GM10847 (cell line): ENCODE measurements around the gene FYB1.

Source experiments
- POLR2A ChIP-seq: IDR thresholded peaks from 2 replicates; pipeline ENCODE4 v1.6.1; 2011; ENCODE audit not compliant: insufficient read length; ENCODE audit errors: extremely low read depth

FYB1 gene

DNA sequence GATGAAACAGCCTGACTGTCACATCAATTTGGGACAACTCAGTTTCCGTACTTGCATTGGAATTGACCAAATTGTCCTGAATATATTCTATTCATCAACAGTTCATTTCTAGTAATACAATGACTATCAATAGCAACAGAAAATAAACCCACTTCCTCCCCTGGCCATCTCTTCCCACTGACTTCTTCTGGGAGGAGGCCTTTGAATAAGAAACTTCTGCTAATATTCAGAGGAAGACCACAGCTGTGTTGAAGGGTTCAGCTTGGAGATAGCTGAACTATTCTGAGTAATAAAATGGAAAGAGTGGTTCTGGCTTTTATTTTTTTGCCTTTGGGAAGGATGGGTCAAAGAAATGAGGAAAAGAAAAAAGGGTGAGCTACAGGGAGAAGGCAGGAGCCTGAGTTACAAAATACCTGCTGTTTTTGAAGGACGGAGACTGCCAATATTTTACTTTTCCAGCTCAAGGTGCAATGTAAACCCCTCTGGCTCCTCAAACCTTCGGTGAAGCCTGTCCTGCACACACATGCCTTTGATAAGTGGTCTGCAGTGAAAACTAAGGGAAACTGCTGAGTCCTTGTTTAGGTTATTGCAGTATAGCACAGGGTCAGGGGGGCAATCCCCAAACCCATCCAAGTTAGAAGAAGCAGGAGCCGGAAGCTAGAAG lies 29.9 kb downstream of the FYB1 start:
- no peak for TF ChIP-seq POLR2A

DNA sequence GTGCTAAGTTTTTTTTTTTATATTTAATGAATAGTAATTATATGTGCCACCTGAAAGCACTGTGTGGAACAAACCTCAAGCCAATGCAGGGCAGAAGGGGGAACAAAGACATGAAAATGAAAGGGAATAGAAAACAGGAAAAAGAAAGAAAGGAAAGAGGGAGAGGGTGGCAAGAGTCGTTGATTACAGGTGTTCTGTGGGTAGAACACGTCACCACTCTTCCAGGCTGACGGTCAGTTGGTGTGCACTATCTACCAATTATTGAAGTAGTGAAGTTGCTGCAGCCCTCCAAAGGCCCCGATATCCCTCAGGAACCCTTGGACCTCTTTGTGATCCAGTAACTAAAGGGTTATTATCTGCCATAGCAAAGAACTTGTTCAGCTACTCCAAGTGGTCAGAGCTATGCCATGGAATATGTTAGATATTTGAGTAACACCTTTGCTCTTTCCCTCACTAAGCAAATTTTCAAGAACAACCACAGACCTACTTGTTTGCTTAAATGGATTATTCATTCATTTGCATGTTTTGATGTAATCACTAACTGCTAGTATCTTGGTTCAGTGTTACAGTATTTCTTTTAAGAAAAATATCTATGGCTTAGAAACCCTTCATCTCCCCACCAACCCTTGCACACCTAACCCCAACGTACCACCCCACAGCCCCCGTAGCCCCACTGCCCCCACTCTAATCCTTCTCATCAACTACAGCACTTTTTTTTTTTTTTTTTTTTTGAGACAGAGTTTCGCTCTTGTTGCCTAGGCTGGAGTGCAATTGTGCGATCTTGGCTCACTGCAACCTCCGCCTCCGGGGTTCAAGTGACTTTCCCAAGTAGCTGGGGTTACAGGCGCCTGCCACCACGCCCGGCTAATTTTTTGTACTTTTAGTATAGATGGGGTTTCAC lies 31.3 kb downstream of the FYB1 start:
- TF ChIP-seq POLR2A: no peak

DNA sequence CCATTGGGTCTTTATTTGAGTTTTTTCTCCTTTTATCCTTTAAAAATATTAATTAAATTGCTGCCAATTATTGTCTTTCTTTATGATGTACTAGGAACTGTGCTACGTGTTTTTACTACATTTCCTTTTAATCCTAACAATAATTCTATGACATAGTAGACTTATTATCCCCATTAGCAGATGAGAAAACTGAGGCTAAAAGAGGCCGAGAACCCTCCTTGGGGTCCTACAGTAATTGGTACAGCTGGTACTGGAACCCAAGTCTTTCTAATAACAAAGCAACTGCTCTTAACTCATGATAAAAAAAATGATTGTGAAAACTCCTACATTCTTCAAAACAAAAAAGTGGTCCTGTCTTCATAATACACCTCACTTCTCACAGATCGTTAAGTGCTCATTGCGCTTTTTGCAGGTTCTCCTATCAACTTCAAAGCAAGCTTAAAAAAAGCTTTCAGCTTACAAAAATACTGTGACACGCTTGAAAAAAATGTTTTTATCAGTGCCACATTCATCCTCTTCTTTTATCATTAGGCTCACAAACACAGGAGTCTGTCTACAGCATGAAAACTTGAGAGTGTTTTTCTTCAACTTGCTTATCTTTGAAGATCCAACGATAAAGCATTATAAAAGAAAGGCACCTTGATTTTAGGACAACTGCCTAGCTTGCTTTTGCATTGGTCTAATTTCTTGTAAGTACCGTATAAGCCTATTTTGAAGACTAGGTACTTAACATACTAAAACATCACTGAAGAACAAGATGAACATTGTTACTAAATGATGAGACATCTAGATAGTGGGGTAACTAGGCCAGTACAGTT lies 32.4 kb downstream of the FYB1 start:
- TF ChIP-seq POLR2A: no peak

DNA sequence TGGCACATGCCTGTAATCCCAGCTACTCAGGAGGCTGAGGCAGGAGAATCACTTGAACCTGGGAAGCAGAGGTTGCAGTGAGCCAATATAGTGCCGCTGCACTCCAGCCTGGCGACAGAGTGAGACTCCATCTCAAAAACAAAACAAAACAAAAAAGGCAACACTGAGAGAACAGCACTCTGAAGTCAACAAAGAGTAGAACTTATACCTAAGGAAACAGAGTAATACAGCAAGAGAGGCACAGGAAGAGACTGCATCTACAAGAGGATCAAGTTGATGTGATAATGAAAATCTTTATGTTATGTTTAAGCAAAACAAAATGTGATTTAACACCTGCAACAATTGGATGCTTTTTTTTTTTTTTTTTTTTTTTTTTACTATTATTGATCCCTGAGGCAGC lies 33.1 kb downstream of the FYB1 start:
- TF ChIP-seq POLR2A: no peak

DNA sequence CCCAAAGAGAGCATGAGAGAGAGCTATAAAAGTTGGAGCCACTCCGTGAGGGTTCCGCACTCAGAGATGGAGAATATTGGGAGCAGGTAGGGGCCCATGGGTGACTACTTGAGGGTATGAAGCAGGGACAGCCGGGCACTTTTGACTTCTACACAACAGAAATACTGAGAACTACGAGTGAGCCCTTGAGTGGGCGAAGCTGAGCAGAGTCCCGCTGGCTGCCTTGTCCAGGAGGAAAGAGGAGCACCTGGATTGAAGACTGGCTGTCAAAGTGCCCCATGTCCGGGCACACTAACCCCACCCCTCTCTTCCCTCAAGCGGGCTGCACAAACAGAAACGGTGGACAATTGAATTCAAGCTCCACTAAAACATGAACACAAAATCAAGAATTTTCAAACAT lies 33.6 kb downstream of the FYB1 start:
- no peak for TF ChIP-seq POLR2A

DNA sequence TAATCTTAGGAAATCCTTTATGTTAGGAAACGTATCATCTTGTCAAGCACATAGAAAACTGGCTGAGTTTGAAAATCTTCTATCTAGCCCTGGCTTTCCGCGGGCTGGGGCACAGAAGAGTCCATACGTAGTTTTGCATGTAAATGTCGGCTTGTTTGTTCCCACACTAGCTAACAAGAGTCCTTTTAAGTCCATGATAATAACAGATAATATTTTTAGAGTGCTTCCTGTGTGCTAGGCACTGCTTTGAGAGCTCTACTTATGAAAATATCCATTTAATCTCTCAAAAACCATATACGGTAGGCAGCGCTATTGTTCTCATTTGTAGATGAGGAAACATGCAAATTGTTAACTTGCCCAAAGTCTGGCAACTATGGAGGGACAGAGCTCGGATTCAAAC lies 40.5 kb downstream of the FYB1 start:
- TF ChIP-seq POLR2A: no peak

DNA sequence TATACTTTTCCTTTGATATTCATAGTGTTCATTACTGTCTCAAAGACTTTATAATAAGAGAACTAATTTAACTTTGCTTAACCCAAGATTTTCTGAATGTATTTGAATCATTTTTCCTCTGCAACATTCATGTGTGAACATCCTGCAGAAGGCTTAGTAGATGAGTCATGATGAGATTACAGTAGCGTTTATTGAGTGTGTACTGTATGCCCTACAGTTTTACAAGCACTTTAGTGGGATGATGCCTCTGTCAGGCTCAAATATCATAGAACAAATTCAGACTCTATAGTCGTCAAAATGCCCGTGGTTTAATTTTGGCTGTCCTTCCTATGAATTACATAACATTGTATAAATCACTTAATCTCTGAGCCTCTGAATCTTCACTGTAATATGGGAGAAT lies 41.2 kb downstream of the FYB1 start:
- TF ChIP-seq POLR2A: no peak

DNA sequence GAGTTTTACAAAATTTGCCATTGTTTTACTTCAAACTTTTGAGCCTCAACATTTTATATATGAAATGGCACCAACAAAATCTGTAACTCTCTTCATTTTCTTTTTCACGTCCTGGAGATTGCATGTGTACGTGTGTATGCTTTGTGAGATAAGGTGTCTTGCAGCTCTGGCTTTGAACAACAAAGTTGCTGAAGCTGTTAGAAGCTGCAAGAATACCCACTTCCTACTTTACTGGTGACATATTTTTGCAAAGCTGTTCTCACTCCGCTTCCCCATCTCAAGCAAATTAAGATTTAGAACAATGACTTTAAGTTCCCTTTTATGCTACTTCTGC lies 41.8 kb downstream of the FYB1 start:
- TF ChIP-seq POLR2A: no peak

DNA sequence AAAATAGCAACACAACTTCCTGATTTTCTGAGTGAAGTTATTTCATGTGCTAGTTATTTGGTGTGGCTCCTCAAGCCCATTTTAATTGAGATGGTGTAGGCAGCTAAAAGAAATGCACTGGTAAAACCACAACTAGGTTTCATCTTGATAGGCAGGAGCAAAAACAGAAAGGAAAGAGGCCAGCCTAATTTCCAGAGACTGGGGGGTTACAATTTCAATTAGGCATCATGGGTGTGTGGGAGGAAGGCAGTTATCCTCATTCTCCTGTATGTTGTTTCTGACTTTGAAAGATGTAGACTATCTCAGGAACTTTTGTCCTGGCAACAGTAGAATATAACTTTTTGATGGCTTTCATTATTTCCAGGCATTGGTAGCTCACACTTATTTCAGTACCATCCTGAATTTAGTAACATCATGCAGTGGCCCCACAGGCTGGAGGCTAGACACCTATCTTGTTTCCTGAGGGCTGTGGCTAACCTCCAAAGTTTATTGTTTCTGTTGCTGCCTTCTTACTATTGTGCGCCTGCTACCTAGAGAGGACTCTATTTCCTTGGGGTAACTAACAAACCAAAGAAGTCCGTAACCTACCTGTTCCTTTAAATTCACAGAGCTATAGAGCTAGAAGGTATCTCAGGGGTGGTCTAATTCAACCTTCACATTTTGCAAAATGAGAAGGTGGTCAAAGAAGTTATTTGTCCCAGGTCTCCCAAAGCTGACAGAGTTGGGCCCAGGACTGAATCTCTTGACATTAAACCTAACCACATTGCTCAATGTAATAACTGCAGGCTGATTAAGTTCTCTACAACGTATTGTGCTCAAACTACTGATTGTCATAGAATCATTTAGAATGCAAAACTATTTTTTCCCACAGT lies 42.4 kb downstream of the FYB1 start:
- no peak for TF ChIP-seq POLR2A

DNA sequence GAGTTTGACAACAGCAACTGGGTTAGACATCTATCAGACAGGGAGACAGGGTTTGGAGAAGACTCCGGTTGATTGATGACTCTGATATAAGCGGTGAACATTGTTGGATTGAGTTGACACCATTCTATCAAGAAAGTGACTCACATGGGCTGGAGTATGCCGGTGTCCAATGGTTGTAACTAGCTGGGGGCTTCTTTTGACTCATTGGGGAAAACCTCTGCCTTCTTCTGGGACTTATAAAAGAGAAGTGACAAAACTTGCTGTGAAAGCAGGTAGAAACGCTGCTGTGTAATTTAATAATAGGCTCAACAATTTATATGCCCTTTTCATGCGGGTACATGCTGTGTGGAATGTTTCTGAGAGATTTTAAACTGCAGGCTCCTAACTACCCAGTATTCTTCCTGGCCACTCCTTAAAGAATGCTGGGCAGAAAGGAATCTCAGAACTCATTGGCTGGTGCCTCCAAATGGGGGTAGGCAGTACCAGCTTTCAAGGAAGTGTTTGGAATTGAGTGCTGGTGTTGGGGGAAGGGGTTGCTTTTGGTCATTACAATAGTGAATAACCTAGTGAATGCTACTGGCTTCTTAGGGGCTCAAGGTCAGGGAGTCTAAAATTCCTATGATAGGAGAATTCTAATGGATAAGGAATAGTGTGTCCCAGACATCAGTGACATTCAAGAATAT lies 43.9 kb downstream of the FYB1 start:
- no peak for TF ChIP-seq POLR2A

DNA sequence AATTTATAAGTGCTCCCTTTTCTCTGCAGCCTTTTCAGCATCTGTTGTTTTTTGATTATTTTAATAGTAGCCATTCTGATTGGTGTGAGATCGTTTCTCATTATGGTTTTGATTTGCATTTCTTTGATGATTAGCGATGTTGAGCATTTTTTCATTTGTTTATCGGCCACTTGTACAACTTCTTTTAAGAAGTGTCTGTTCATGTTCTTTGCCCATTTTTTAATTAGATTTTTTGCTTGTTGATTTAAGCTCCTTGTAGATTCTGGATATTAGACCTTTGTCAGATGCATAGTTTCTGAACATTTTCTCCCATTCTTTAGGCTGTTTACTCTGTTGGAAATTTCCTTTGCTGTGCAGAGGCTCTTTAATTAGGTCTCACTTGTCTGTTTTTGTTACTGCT lies 46.3 kb downstream of the FYB1 start:
- TF ChIP-seq POLR2A: no peak

DNA sequence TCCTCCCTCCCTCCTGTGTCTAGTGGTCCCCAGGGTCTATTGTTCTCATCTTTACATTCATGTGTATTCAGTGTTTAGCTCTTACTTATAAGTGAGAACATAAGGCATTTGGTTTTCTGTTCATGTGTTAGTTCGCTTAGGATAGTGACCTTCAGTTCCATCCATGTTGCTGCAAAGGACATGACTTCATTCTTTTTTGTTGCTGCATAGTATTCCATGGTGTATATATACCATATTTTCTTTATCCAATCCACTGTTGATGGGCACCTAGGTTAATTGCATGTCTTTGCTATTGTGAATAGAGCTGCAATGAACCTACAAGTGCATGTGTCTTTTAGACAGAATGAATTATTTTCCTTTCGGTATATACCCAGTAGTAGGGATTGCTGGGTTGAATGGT lies 46.8 kb downstream of the FYB1 start:
- no peak for TF ChIP-seq POLR2A

DNA sequence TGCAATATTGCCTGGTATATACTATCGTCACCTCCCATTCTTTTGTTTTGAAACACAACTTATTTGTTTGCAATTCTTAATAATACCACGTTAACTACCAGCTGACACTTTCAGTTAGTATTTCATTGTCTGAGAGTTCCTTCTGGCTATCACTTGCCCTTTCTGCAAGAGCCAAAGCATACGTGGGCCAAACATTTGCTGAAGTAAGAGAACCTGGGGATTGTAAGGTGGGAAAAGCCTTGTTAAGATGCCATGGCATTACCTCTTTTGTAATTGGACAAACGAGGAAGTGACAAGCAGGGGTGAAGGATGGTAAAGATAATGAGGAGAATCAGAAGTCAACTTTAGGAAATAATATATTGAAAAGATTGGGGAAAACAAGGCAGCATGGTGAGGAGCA lies 47.7 kb downstream of the FYB1 start:
- TF ChIP-seq POLR2A: no peak

DNA sequence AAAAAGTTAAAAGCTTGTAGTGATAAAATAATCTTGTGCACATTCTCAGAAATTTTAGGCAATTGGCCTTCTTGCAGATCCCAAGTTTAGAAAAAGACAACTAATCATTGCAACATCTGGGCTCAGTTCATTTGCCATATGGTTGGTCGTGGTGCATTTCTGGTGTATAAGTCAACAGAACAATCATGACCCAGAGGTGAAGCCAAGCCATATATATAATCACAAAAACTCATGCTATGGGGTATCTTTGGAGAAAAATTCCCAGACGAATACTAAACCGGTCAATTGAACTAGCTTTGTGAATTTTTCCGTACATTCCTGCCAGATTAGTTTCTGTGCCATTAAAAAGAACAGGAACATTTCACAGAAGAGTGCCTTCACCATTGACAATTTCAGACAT lies 50.3 kb downstream of the FYB1 start:
- TF ChIP-seq POLR2A: no peak

DNA sequence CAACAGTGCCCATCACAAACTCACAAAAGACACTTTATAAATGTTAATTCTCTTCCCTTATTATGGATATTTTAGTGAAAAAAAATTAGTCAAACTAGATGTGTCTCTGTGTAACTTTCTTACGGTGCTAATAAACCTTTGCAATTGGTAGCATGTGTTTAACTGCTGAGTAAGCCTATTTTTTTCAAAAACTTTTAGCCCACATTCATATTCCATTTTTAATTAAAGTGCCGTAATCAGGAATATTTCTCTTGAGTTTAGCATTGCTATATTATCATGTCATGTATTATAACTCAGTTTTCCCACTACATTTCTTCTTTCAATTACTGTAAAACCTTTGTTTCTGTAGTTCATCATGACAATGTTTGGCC lies 51.4 kb downstream of the FYB1 start:
- no peak for TF ChIP-seq POLR2A
